ENCODE results near the gene GDE1.

The GDE1 gene

DNA sequence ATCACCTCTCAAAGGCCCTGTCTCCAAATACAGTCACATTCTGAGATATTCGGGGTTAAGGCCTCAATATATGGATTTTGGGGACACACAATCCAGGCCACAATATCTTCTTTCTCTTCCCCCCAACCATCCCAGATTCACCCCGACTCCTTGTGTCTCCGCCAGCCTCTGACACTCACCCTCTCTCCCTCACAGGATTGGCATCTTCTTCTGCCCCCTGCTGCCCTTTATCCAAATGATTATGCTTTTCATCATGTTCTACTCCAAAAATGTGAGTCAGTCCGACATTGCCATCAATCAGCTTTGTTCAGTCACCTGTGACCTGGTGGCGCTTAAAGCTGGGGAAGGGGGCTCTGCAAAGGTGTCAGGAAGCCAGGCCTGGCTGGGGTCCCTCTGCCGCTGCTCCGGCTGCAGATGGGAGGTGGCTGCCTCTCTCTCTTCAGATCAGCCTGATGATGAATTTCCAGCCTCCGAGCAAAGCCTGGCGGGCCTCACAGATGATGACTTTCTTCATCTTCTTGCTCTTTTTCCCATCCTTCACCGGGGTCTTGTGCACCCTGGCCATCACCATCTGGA, 35.1 kb downstream of the GDE1 start:
- Histone ChIP-seq H3K4me1 (ENCODE audit: insufficient read depth, low read length, poor library complexity, severe bottlenecking) (no peaks in the 10 kb centered on the region), H3K79me2 (ENCODE audit: insufficient read depth, low read length) (no peaks in the 10 kb centered on the region), H3K9ac (ENCODE audit: low read depth, low read length, poor library complexity, severe bottlenecking) (no peak overlapping the region), H3F3A (ENCODE audit: low read depth) (no peaks in the 10 kb centered on the region), H3K9me2 (replicated peaks; ENCODE audit: low read depth, low read length) (no peaks in the 10 kb centered on the region), H3K9me3 (ENCODE audit: insufficient read depth, low read depth, low read length) (no peaks in the 10 kb centered on the region), H3K27me3 (ENCODE audit: insufficient read depth, low read length, poor library complexity, severe bottlenecking) (no peaks in the 10 kb centered on the region), H2AFZ (ENCODE audit: low read length) (no peak overlapping the region), H3K4me2 (ENCODE audit: low read depth, low read length, poor library complexity, severe bottlenecking) (no peak overlapping the region), H3K36me3 (ENCODE audit: insufficient read depth, low read length) (no peaks in the 10 kb centered on the region), H3K4me3 (ENCODE audit: low read length, poor library complexity, severe bottlenecking) (no peak overlapping the region), H4K20me1 (ENCODE audit: insufficient read depth, low read length, poor library complexity, severe bottlenecking) (no peaks in the 10 kb centered on the region)
- TF ChIP-seq, protein P1, sequence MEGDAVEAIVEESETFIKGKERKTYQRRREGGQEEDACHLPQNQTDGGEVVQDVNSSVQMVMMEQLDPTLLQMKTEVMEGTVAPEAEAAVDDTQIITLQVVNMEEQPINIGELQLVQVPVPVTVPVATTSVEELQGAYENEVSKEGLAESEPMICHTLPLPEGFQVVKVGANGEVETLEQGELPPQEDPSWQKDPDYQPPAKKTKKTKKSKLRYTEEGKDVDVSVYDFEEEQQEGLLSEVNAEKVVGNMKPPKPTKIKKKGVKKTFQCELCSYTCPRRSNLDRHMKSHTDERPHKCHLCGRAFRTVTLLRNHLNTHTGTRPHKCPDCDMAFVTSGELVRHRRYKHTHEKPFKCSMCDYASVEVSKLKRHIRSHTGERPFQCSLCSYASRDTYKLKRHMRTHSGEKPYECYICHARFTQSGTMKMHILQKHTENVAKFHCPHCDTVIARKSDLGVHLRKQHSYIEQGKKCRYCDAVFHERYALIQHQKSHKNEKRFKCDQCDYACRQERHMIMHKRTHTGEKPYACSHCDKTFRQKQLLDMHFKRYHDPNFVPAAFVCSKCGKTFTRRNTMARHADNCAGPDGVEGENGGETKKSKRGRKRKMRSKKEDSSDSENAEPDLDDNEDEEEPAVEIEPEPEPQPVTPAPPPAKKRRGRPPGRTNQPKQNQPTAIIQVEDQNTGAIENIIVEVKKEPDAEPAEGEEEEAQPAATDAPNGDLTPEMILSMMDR (conservative IDR thresholded peaks at IDR 0.05; ENCODE audit: low read length) = no peak; the same call in 1 of the 2 replicates
- no peak for TF ChIP-seq EZH2phosphoT487 (IDR thresholded peaks at IDR 0.05; ENCODE audit: borderline replicate concordance)

DNA sequence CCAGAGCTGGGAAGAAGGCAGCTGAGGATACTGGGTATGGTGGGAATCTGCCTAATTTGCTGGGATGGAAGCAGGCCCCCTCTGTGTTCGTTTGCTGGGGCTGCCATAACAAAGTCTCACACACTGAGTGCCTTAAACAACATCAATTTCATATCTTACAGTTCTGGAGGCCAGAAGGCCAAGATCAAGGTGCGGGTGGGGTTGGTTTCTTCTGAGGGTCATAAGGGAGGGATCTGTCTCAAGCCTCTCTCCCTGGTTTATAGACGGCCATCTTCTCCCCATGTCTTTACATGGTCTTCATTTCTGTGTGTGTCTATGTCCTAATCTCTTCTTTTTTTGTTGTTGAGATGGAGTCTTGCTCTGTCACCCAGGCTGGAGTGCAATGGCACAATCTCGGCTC, 35.8 kb downstream of the GDE1 start:
- no peaks in the 10 kb centered on the region for H3K9me2 ChIP-seq (replicated peaks; ENCODE audit: low read depth, low read length)
- TF ChIP-seq, protein P1 (conservative IDR thresholded peaks at IDR 0.05; ENCODE audit: low read length) = no peak
- TF ChIP-seq EZH2phosphoT487 (IDR thresholded peaks at IDR 0.05; ENCODE audit: borderline replicate concordance) = no peak
- H3K4me1 ChIP-seq (ENCODE audit: insufficient read depth, low read length, poor library complexity, severe bottlenecking) = no peaks in the 10 kb centered on the region
- no peak overlapping the region for H2AFZ ChIP-seq (ENCODE audit: low read length)
- no peaks in the 10 kb centered on the region for H3F3A ChIP-seq (ENCODE audit: low read depth)
- H4K20me1 ChIP-seq (ENCODE audit: insufficient read depth, low read length, poor library complexity, severe bottlenecking) = no peaks in the 10 kb centered on the region
- H3K4me2 ChIP-seq (ENCODE audit: low read depth, low read length, poor library complexity, severe bottlenecking) = no peak overlapping the region
- no peaks in the 10 kb centered on the region for H3K27me3 ChIP-seq (ENCODE audit: insufficient read depth, low read length, poor library complexity, severe bottlenecking)
- no peaks in the 10 kb centered on the region for H3K36me3 ChIP-seq (ENCODE audit: insufficient read depth, low read length)
- no peak overlapping the region for H3K9ac ChIP-seq (ENCODE audit: low read depth, low read length, poor library complexity, severe bottlenecking)
- no peak overlapping the region for H3K4me3 ChIP-seq (ENCODE audit: low read length, poor library complexity, severe bottlenecking)
- H3K9me3 ChIP-seq (ENCODE audit: insufficient read depth, low read depth, low read length) = no peaks in the 10 kb centered on the region
- no peaks in the 10 kb centered on the region for H3K79me2 ChIP-seq (ENCODE audit: insufficient read depth, low read length)

DNA sequence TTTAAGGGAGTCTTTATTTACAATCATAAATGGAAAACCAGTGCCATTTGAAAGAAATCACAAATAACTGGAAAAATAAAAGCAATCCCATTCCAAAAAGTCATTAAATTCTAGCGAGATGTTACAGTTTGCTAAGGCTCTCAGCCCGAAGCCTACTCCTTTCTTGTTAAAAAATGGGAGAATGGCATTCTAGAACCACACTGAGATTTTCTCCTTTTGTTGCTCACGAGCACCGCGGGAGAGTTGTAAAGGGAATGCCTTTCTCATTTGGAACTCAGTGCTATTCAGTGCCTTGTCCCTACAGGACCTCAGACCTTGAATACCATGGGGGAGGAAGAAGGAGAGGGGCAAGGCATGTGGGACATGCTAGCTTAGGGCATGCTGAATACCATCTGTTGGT, 36.3 kb downstream of the GDE1 start:
- TF ChIP-seq EZH2phosphoT487 (IDR thresholded peaks at IDR 0.05; ENCODE audit: borderline replicate concordance) = no peak
- TF ChIP-seq, protein P1 (conservative IDR thresholded peaks at IDR 0.05; ENCODE audit: low read length) = no peak
- Histone ChIP-seq H3K9me2 (replicated peaks; ENCODE audit: low read depth, low read length) (no peaks in the 10 kb centered on the region), H3K4me1 (ENCODE audit: insufficient read depth, low read length, poor library complexity, severe bottlenecking) (no peaks in the 10 kb centered on the region), H3K27me3 (ENCODE audit: insufficient read depth, low read length, poor library complexity, severe bottlenecking) (no peaks in the 10 kb centered on the region), H4K20me1 (ENCODE audit: insufficient read depth, low read length, poor library complexity, severe bottlenecking) (no peaks in the 10 kb centered on the region), H2AFZ (ENCODE audit: low read length) (no peak overlapping the region), H3K9ac (ENCODE audit: low read depth, low read length, poor library complexity, severe bottlenecking) (no peak overlapping the region), H3K79me2 (ENCODE audit: insufficient read depth, low read length) (no peaks in the 10 kb centered on the region), H3K4me3 (ENCODE audit: low read length, poor library complexity, severe bottlenecking) (no peak overlapping the region), H3F3A (ENCODE audit: low read depth) (no peaks in the 10 kb centered on the region), H3K36me3 (ENCODE audit: insufficient read depth, low read length) (no peaks in the 10 kb centered on the region), H3K4me2 (ENCODE audit: low read depth, low read length, poor library complexity, severe bottlenecking) (no peak overlapping the region), H3K9me3 (ENCODE audit: insufficient read depth, low read depth, low read length) (no peaks in the 10 kb centered on the region)
